GM19099 (cell line): ENCODE results near the gene FSTL5.

Experiments
- POLR2A ChIP-seq: IDR thresholded peaks from 3 replicates; pipeline ENCODE4 v1.6.1; 2011; ENCODE audit warnings: low read depth; ENCODE audit not compliant: insufficient read length; ENCODE audit errors: extremely low read depth

Gene FSTL5

DNA sequence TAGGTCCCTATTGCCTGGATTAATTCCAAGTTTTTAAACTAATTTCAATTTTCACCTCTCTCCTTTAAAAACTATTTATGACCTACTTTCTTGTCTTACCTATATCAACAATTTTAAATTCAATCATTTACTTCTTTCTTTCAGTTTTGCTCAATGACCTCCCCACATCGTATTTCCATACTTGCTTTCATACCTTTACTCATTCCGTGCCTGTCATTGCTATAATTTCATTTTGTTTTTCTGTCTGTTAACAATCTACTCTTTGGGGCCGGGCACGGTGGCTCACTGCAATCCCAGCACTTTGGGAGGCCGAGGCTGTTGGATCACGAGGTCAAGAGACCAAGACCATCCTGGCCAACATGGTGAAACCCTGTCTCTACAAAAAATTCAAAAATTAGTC lies 781.1 kb downstream of the FSTL5 start:
- TF ChIP-seq POLR2A = no peak

DNA sequence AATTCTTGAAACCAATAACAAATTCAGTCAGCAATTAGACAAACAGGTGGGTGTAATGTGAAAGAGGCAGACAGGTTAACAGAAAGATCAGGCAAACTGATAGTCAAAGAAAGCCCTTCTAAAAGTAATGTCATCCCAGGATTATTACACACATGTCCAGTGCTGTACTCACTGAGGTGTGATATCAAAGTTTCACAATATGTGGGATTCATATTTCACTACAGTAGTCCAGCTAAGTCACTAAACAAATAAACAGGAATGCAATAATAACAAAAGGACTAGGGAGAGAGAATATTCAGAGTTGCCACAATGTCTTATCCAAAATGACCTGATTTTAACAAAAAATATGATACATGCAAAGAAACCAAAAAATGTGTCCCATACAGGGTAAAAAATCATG lies 787.5 kb downstream of the FSTL5 start:
- TF ChIP-seq POLR2A = no peak

DNA sequence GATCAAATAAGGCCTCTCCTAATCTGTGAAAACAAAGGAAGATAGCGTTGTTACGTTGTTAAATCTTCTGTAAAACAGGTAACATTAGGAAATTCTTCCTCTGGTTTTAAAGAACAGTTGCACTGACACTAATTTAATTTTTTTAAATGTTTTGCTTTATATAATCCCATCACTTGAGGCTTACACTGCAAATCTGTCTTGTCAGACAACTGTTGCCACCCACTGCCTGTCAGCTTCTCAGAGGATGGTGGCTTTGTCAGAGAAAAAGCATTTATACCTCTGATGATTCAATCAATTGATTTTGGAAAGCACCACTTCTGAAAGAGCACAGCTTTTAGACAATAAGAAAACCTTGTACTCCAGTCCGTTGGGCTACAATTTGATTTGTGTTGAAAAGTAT lies 799.1 kb downstream of the FSTL5 start:
- TF ChIP-seq POLR2A = no peak

DNA sequence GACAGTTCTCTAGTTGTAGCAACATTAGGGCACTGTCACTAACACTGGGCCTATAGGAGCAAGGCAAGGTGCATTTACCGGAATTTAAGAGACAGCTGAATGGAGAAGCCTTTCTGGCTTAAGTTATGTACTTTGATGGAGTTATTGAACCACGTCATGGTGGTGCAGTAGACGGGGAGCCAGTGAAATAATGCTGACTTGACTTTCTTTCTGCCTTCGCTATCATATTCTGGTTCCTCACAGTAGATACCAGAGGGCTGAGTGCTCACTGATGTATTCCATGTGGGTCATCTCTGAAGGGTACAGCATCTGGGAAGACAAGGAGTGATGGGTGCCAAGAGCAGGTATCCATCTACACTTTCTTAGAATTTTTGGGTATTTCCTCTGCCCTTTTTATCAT lies 802.8 kb downstream of the FSTL5 start:
- TF ChIP-seq POLR2A = no peak

DNA sequence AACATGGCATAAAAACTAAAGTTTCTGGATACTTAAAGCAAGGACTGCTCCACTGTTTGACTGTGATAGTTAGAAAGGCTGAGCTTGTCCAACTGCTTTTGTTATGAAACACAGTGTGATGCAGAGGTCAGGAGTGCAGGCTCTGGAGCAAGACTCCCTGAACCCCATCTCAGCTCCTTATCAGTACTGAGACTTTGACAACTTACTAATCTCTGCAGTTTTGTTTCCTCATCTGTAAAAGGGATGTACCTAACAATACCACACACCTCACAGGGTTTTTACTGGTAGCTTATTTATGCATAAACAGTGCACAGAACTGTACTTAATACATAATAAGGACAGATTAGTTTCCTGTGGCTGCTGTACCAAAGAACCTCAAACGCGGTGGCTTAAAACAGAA lies 804.3 kb downstream of the FSTL5 start:
- no peak for TF ChIP-seq POLR2A

DNA sequence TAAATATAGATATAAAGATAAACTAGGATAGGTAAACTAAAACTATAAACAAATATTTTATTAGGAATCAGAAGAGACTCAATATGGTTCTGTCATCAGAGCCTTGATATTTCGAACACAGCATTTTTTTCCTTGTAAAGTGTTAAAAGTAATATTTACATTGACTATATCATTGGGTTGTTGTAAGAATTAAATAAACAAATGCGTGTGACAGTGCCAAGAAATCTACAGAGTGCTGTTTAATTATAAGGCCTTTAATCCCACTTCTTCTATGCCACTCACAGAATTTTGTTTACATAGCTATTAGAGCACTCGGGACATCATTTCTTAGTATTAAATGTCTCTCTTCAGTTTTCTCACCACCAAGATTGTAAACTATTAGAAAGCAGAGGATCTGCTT lies 807.4 kb downstream of the FSTL5 start:
- no peak for TF ChIP-seq POLR2A

DNA sequence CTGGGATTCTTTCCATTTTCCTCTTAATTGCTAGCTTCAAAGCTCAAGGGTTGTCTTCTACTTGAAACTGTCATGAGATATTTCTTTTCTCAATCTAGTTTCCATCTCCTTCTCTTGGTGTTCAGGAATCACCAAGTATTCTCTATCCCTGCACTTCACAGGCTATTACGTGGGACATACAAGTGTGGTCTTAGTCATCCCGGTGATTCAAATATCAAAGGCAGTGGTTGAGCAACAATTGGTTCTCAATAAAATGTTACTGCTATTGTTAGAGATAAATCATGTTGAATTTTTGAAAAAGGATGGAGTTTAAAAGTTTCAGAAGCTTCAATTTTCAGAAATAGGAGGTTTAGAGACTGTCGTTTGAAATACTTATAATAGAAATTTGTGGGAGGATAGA lies 812.9 kb downstream of the FSTL5 start:
- TF ChIP-seq POLR2A = no peak

DNA sequence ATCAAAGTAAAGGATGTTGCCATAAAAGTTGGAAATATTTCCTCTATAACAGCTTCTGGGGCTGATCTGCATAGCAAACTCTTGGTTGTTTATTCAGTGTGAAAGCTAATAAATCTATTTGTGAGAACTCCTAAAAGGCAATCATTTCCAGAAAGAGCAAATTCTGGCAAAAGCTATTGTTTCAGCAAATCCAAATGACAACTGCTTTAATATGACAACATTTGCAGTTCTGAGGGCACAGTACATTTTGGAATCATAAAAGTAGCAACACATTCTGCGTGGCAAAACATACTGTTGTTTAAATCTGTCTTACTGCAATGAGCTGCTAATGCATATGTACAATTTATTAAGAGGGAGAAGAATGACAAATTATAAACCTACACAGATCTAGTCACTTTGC lies 818.1 kb downstream of the FSTL5 start:
- no peak for TF ChIP-seq POLR2A

DNA sequence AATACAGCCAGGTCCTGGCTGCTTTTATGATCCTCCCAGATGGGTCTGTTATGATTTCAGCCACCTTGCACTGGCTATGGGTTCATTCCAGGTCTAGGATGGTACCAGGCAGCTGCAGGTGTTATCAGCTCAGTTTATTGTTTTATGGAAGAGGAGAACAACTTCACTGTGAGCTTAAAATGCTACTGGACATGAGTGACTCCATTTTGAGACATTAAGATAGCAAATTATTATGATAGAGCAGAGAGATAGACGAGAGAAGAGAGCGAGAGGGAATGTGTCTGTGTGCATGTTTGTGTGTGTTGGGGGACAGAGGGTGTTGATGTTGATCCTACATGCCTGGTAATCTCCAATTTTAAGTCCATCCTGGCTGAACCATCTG lies 820.2 kb downstream of the FSTL5 start:
- TF ChIP-seq POLR2A = no peak

DNA sequence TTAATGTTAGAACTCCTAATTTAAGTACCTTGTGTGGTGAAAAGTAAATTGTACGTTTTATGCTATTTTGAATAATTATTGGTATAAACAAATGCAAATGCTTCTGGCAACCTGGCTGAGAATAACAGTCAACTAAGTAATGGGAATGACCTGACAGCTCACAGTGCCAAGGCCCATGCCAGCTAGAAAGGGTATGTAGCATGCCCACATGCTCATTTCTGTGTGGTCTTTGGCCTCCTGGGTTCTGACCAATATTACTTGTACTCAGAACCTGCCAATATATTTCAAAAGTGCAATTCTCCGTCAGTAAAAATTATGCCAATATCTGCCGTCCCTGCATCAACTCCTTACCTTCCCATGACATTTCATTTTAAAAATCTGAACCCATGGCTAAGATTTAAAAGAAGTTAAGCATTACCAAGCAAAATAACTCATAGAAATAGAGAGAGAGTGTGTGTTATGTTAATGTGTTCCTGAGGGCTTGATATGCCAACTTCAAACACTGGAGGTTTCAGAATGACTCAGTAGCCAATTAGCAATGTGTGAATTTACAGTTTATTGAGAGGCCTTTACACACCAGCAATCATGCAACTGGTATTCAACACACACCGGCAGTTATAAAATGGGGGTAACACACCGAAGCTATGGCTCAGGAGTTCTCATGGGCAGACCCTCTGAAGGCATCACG lies 820.8 kb downstream of the FSTL5 start:
- TF ChIP-seq POLR2A = no peak

DNA sequence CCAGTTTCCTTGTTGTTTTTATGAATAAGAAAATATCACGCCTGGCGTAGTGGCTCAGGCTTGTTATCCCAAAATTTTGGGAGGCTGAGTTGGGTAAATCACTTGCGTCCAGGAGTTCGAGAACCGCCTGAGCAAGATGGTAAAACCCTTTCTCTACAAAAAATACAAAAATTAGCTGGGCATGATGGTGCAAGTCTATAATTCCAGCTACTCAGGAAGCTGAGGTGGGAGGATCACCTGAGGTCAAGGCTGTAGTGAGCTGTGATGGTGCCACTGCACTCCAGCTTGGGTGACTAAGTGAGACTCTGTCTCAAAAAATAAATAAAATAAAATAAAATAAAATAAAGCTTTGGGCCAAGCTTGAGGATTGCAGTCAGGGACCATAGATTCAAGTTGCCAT lies 827.2 kb downstream of the FSTL5 start:
- TF ChIP-seq POLR2A = no peak

DNA sequence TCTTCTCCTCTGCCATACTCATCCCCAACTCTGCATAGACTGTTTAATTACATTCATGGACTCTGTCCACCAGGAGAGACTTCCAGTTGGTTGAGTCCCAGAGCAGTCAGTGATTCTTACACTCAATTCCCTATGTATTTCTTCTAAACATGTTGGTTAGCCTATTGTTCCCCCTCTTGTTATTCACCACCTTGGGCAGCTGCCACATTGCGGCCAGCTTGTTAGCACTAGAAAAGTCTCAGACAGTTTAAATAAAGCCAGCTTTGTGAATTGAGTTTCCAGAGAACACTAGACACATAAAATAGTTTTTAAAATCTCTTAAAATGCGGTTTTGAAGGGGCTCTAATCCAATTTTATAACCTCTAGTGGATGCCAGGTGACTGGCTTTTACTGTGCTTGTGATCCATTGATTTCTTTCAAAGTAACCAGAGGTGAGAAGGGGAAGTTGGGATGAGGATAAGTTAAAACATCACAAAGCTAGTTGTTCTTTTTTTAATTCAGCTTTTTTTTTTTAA lies 827.7 kb downstream of the FSTL5 start:
- TF ChIP-seq POLR2A = no peak
